ENCODE results near the gene ZSCAN5A. TPM values are rescaled to one million over a fixed set of nuclear protein-coding genes. Genes with fewer than 3 reads are reported as not detected.
"Not testable (repeated sequence)": the region's sequence is repeated elsewhere in the genome, so short reads cannot be mapped to it uniquely, and the experiment has no call there.

The ZSCAN5A gene
- 6.0 and 12.9 TPM in 2 replicates for total RNA-seq (2014; rRNA removed; shearing (Covaris generic))

GRCh38 chr19:56314381-56315076 is at the start of gene ZSCAN5A:
Gene ZSCAN5A, minus strand, starts transcription at chr19:56314839. Its CDS starts 89,793 bp downstream, at chr19:56225046.
- no peaks in the 10 kb centered on the region for H3K27me3 ChIP-seq (ENCODE audit: control insufficient read depth, insufficient read depth, low read length)
- peak; percentile 98 for DNase-seq
- H3K4me3 ChIP-seq (ENCODE audit: insufficient read depth, low read depth, low read length), result peak within 1 kb of the TSS; percentile 87
- H3K36me3 ChIP-seq (replicated peaks; ENCODE audit: control insufficient read depth, insufficient read depth, low read length), result no peaks in the 10 kb centered on the region

GRCh38 chr19:56360841-56361240 is 46.2 kb upstream of the ZSCAN5A start:
- Histone ChIP-seq H3K27me3 (ENCODE audit: control insufficient read depth, insufficient read depth, low read length) (no peaks in the 10 kb centered on the region), H3K36me3 (replicated peaks; ENCODE audit: control insufficient read depth, insufficient read depth, low read length) (no peaks in the 10 kb centered on the region), H3K4me3 (ENCODE audit: insufficient read depth, low read depth, low read length) (no peak overlapping the region)
- no peak for DNase-seq

- Histone ChIP-seq H3K36me3 (replicated peaks; ENCODE audit: control insufficient read depth, insufficient read depth, low read length) (no peaks in the 10 kb centered on the region), H3K27me3 (ENCODE audit: control insufficient read depth, insufficient read depth, low read length) (no peaks in the 10 kb centered on the region), H3K4me3 (ENCODE audit: insufficient read depth, low read depth, low read length) (no peak overlapping the region)
- DNase-seq, result no peak
These were observed 42.3 kb upstream of the ZSCAN5A start for GRCh38 chr19:56356944-56357343.

- Histone ChIP-seq H3K36me3 (replicated peaks; ENCODE audit: control insufficient read depth, insufficient read depth, low read length) (no peaks in the 10 kb centered on the region), H3K27me3 (ENCODE audit: control insufficient read depth, insufficient read depth, low read length) (no peaks in the 10 kb centered on the region), H3K4me3 (ENCODE audit: insufficient read depth, low read depth, low read length) (no peak overlapping the region)
- no peak for DNase-seq
These were observed 40.9 kb upstream of the ZSCAN5A start for GRCh38 chr19:56355517-56355916.

GRCh38 chr19:56351208-56351607 is 36.6 kb upstream of the ZSCAN5A start:
- H3K4me3 ChIP-seq (ENCODE audit: insufficient read depth, low read depth, low read length), result no peak overlapping the region
- no peaks in the 10 kb centered on the region for H3K36me3 ChIP-seq (replicated peaks; ENCODE audit: control insufficient read depth, insufficient read depth, low read length)
- no peaks in the 10 kb centered on the region for H3K27me3 ChIP-seq (ENCODE audit: control insufficient read depth, insufficient read depth, low read length)
- no peak for DNase-seq

GRCh38 chr19:56350416-56351045 is 35.9 kb upstream of the ZSCAN5A start:
- DNase-seq, result peak; percentile 33
- H3K27me3 ChIP-seq (ENCODE audit: control insufficient read depth, insufficient read depth, low read length), result no peaks in the 10 kb centered on the region
- no peaks in the 10 kb centered on the region for H3K36me3 ChIP-seq (replicated peaks; ENCODE audit: control insufficient read depth, insufficient read depth, low read length)
- H3K4me3 ChIP-seq (ENCODE audit: insufficient read depth, low read depth, low read length), result no peak overlapping the region

GRCh38 chr19:56348289-56348877 is 33.7 kb upstream of the ZSCAN5A start:
- Histone ChIP-seq H3K4me3 (ENCODE audit: insufficient read depth, low read depth, low read length) (no peak overlapping the region), H3K36me3 (replicated peaks; ENCODE audit: control insufficient read depth, insufficient read depth, low read length) (no peaks in the 10 kb centered on the region), H3K27me3 (ENCODE audit: control insufficient read depth, insufficient read depth, low read length) (no peaks in the 10 kb centered on the region)
- DNase-seq, result no peak

GRCh38 chr19:56347163-56347778 is 32.6 kb upstream of the ZSCAN5A start:
- Histone ChIP-seq H3K4me3 (ENCODE audit: insufficient read depth, low read depth, low read length) (no peak overlapping the region), H3K27me3 (ENCODE audit: control insufficient read depth, insufficient read depth, low read length) (no peaks in the 10 kb centered on the region), H3K36me3 (replicated peaks; ENCODE audit: control insufficient read depth, insufficient read depth, low read length) (no peaks in the 10 kb centered on the region)
- no peak for DNase-seq

- no peak overlapping the region for H3K4me3 ChIP-seq (ENCODE audit: insufficient read depth, low read depth, low read length)
- H3K27me3 ChIP-seq (ENCODE audit: control insufficient read depth, insufficient read depth, low read length), result no peaks in the 10 kb centered on the region
- DNase-seq, result no peak
- H3K36me3 ChIP-seq (replicated peaks; ENCODE audit: control insufficient read depth, insufficient read depth, low read length), result no peaks in the 10 kb centered on the region
These were observed 27.3 kb upstream of the ZSCAN5A start for GRCh38 chr19:56341948-56342347.

GRCh38 chr19:56339031-56339430 is 24.4 kb upstream of the ZSCAN5A start:
- H3K4me3 ChIP-seq (ENCODE audit: insufficient read depth, low read depth, low read length); DNase-seq; H3K36me3 ChIP-seq (replicated peaks; ENCODE audit: control insufficient read depth, insufficient read depth, low read length); H3K27me3 ChIP-seq (ENCODE audit: control insufficient read depth, insufficient read depth, low read length): not testable (repeated sequence)

- H3K36me3 ChIP-seq (replicated peaks; ENCODE audit: control insufficient read depth, insufficient read depth, low read length); H3K4me3 ChIP-seq (ENCODE audit: insufficient read depth, low read depth, low read length); H3K27me3 ChIP-seq (ENCODE audit: control insufficient read depth, insufficient read depth, low read length); DNase-seq: not testable (repeated sequence)
These were observed 22.4 kb upstream of the ZSCAN5A start for GRCh38 chr19:56337077-56337476.

GRCh38 chr19:56335371-56335770 is 20.7 kb upstream of the ZSCAN5A start:
- not testable (repeated sequence) for H3K36me3 ChIP-seq (replicated peaks; ENCODE audit: control insufficient read depth, insufficient read depth, low read length); H3K27me3 ChIP-seq (ENCODE audit: control insufficient read depth, insufficient read depth, low read length); H3K4me3 ChIP-seq (ENCODE audit: insufficient read depth, low read depth, low read length); DNase-seq

GRCh38 chr19:56333506-56333905 is 18.9 kb upstream of the ZSCAN5A start:
- Histone ChIP-seq H3K36me3 (replicated peaks; ENCODE audit: control insufficient read depth, insufficient read depth, low read length) (no peaks in the 10 kb centered on the region), H3K27me3 (ENCODE audit: control insufficient read depth, insufficient read depth, low read length) (no peaks in the 10 kb centered on the region), H3K4me3 (ENCODE audit: insufficient read depth, low read depth, low read length) (no peak overlapping the region)
- peak; percentile 61 for DNase-seq

- no peaks in the 10 kb centered on the region for H3K36me3 ChIP-seq (replicated peaks; ENCODE audit: control insufficient read depth, insufficient read depth, low read length)
- DNase-seq, result no peak
- H3K27me3 ChIP-seq (ENCODE audit: control insufficient read depth, insufficient read depth, low read length), result no peaks in the 10 kb centered on the region
- no peak overlapping the region for H3K4me3 ChIP-seq (ENCODE audit: insufficient read depth, low read depth, low read length)
These were observed 18.1 kb upstream of the ZSCAN5A start for GRCh38 chr19:56332695-56333094.

GRCh38 chr19:56324436-56324835 is 9.8 kb upstream of the ZSCAN5A start:
- no peaks in the 10 kb centered on the region for H3K36me3 ChIP-seq (replicated peaks; ENCODE audit: control insufficient read depth, insufficient read depth, low read length)

More at GRCh38 chr19:56324436-56324835, 9.8 kb upstream of the ZSCAN5A start:
- Histone ChIP-seq H3K27me3 (ENCODE audit: control insufficient read depth, insufficient read depth, low read length) (no peaks in the 10 kb centered on the region), H3K4me3 (ENCODE audit: insufficient read depth, low read depth, low read length) (no peak overlapping the region)
- no peak for DNase-seq
